NCI-H1417 (cell line): ENCODE data around the gene PDCD2L.
"Not testable (repeated sequence)": the region's sequence is repeated elsewhere in the genome, so short reads cannot be mapped to it uniquely, and the experiment has no call there.

Source experiments
- DNase-seq, 3 experiments: peaks; one replicate each; lab custom pipeline; 2025; lab: John Stamatoyannopoulos, UW

PDCD2L gene

DNA sequence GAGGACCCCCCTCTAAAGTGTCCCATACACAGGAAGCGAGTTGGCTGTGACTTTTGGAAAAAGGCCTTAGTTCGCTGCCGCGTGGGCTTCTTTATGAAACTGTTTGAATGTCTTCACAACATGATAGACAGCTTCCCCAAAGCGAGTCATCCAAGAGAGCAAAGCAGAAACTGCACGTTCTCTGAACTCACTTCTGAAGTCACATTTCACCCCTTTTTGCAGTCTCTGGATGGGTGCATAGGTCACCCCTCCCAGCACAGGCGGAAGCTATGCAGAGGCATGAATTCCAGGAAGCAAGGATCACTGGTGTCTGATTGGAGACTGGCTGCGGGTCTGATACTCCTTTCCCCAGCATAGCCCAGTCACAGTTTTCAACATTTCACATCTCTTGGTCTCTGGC is 28.6 kb upstream of the PDCD2L start:
- no peak for DNase-seq

DNA sequence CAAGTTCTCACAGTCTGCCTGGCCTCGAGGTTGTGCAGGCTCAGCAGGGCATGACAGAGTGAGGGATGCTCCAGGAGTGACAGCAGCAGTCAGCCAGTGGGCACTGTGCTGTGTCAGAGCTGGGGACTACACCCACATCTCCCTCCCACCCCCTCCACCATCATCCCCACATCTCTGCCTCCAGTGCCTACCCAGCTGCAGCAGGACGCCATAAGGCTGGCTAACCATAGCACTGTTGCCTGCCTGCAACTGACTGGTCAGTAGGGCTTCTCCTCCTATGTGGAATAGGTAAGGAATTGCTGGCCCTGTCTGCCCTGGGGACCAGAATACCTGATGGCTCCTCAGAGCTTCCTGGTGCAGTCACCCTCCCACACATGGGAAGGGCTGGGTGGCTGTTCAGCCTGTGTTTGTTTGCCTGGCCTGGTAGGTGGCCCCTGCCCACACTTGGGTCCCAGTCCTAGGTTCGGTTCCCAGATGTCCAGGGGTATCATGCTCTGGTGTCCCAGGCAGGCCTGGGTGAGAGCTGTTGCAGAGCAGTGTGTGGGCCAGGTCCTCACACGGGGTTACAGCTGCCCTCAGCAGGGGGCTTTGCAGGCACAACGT is 23.5 kb upstream of the PDCD2L start:
- no peak for DNase-seq

DNA sequence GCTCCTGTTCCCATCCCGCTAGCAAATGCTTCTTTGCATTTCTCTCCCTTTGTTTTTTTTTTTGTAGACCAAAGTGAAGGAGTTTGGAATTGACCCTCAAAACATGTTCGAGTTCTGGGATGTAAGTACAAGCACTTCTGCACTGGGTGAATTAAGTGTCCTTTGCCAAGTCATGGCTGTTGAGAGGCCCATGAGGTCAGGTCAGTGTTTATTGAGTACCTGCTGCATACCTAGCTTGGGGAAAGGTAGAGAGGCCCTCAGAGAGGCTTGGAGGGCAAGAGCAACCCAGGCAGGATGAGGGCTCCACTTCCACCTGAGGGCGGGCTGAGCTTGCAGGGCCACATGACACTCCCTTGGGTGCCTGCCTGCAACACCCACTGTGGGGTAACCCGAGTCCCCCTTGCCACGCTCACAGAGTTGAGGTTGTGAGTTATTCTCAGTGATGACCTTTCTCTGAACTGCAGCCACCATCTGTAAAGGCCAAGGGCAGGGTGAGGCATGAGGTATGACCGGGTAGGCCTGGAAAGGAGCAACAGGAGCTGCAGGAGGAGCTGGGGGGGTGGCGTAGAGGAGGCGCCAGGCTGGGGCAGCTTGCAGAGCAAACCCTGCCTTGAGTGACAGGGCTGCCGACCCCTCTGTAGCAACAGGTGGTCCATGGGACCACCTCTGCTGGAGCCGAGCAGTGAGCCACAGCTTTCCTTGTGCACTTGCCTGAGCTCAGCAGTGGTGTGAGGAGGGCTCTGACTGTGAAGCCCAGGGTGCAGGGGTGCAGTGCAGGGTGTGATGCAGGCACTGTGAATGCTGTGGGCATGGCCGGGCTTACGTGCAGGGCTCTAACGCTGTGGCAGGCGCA is 22.6 kb upstream of the PDCD2L start:
- DNase-seq = no peak

DNA sequence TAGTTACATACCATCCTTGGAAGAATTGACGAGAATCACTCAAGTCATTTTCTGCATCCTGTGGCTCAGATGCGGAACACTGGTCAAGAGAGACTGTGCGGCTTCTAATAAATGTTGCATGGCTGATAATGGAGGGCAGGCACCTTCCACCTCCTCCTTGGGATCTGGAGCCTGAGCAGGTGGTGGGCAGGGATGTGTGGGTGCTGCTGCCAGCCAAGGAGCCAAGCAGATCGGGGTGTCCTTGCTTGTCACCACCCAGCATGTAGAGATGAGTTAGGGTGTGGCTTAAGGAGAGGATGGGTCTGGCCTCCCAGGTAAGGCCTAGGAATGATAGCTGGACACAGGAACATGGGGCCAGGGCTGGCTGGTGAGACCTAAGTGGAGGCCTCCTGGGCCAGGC is 21.7 kb upstream of the PDCD2L start:
- no peak for DNase-seq

DNA sequence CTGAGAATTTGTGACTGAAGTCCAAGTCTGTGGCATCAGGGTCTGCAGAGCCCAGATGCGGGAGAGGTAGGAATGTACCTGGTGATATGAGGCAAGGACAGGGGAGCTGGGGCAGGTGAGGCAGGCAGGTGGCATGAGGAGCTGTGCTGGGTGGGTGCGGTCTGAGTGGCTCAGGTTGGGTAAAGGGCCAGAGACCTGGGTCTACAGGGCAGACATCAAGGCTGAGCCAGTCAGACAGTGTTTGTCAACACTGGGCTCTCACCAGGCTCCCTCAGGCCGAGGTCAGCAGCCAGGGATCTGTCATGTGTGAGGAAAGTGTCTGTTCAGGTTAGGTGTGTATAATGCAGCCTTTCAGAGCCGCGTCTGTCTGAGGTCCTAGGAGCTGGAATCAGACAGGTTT is 20.6 kb upstream of the PDCD2L start:
- no peak for DNase-seq

DNA sequence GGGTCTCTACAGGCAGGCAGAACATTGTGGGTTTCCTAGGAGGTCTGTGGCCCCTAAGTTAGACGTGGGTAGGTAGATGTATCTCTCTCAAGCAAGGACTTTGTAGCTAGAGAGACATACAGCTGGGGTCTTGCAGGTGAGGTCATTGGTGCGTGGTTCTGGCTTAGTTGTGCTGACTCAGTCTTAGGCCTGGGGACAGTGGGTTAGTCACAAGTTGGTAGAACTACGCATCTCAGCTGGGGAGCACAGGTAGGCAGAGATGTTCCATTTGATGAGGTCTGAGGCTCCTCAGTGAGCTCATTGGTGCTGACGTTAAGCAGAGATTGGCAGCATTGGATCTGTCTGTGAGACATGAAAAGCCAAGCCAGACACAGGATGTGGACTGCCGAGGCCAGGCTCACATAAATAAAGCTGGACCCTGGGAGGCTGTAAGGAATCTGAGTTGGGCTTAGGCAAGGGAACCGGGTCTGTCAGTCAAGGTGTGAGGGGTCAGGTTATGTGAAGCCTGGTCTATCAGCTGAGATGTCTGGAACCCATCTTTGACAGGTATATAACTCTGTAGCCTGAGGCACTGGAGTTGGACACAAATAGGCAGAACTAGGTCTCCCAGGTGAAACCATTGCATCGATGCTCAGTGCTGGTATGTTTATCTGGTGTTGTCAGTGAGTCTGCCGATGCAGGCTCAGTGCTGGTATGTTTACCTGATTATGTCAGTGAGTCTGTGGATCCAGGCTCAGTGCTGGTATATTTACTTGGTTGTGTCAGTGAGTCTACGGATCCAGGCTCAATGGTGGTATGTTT is 17.4 kb upstream of the PDCD2L start:
- DNase-seq = no peak

- DNase-seq = no peak
Observed at GRCh38 chr19:34387446-34387810, 16.8 kb upstream of the PDCD2L start.

GRCh38 chr19:34388745-34389144 is 15.5 kb upstream of the PDCD2L start:
- not testable (repeated sequence) for DNase-seq

- DNase-seq = no peak
Observed at GRCh38 chr19:34391813-34392212, 12.4 kb upstream of the PDCD2L start.

DNA sequence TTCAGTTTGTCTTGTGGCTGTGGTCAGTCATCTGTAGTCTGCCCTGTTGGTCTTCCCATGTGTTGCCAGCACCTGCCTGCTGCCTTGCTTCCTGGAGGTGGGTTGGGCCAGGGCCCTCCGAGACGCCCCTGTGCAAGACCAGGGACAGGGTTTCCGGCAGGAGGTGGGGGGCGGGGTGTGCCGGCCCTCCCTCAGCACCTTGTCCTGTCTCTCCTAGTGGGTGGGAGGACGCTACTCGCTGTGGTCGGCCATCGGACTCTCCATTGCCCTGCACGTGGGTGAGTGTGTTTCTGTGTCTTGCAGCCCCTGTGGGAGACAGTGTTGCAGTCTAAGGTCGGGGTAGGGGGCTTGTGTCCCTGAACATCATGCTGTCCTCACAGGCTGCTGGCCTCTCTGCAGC is 11.2 kb upstream of the PDCD2L start:
- no peak for DNase-seq

GRCh38 chr19:34393629-34394028 is 10.6 kb upstream of the PDCD2L start:
- DNase-seq = no peak

- DNase-seq = no peak
Observed at GRCh38 chr19:34397853-34398252, 6.3 kb upstream of the PDCD2L start.

- DNase-seq = no peak
Observed at GRCh38 chr19:34399886-34400285, 4.3 kb upstream of the PDCD2L start.

DNA sequence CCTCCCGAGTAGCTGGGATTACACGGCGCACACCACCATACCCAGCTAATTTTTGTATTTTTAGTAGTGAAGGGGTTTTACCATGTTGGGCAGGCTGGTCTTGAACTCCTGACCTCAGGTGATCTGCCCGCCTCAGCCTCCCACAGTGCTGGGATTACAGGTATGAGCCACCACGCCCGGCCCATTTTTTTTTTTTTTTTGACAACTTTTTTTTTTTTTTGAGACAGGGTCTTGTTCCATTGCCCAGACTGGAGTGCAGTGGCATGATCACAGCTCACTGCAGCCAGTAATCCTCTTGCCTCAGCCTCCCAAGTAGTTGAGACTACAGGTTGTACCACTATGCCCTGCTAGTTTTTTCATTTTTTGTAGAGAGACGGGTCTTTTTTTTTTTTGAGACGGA is 3.4 kb upstream of the PDCD2L start:
- DNase-seq = not testable (repeated sequence)

DNA sequence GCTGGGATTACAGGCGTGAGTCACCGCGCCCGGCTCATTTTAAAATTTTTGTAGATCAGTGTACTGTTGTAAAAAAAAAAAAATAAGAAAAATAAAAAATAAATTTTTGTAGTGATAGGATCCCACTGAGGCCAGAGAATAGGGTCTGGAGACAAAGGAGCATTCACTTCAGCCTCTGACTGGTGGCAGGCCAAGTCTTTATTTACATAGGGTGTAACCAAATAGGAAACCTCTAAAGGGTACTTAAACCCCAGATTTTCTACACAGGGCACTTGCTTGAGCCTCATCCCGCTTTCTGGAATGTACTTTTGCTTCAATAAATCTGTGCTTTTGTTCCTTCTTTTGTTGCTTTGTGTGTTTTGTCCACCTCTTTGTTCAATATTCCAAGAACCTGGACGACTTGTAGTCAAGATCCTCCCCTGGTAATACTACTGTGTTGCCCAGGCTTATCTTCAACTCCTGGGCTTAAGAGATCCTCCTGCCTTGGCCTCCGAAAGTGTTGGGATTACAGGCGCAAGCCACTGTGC is 2.1 kb upstream of the PDCD2L start:
- DNase-seq = no peak

DNA sequence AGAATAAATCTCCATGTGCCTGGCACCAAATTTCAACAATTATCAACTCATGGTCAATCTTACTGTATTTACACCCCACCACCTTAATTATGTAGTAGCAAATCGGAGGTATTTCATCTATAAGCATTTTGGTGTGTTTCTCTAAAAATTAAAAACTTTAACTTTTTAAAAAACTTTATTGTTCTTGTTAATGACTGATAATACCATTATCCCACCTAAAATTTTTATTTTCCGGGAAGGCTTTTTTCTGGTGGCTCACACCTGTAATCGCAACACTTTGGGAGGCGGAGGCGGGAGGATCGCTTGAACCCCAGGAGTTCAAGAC is 453 bp upstream of the PDCD2L start:
- no peak for DNase-seq

DNA sequence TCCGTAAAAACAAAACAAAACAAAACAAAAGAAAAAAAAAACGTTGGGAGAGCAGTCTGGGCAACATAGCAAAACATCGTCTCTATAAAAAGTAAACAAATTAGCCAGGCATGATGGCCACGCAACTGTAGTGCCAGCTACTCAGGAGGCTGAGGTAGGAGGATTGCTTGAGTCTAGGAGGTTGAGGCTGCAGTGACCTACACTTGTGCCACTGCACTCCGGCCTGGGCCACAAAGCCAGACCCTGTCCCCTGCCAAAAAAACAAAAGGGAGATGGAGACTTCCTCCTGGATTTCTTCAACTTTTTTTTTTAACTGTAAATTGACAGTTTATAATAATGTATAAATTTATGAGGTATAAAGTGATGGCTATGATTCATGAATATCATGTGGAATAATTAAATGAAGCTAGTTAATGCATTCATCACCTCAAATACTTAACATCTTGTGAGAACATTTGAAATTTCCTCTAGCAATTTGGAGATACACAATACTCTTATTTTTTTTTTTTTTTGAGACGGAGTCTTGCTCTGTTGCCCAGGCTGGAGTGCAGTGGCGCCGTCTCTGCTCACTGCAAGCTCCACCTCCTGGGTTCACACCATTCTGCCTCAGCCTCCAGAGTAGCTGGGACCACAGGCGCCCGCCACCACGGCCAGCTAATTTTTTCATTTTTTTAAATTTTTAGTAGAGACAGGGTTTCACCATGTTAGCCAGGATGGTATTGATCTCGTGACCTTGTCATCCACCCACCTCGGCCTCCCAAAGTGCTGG is 1.9 kb downstream of the PDCD2L start:
- DNase-seq = no peak

DNA sequence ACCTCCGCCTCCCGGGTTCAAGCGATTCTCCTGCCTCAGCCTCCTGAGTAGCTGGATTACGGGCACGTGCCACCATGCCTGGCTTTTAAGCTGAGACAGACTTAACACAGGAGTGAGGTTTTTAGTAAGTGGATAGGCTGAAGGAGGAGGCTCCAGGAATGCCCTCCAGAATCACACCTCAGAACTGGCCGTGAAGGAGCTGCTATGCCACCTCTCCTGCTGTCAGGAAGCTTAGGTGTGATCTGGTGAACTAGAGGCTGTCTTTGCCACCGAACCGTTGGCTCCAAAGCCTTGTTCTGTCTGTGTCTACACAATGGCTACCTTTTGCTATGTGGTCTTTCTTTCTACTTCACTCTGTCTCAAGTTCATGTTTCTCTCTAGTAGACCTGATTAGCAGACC is 4.2 kb downstream of the PDCD2L start:
- DNase-seq = no peak

DNA sequence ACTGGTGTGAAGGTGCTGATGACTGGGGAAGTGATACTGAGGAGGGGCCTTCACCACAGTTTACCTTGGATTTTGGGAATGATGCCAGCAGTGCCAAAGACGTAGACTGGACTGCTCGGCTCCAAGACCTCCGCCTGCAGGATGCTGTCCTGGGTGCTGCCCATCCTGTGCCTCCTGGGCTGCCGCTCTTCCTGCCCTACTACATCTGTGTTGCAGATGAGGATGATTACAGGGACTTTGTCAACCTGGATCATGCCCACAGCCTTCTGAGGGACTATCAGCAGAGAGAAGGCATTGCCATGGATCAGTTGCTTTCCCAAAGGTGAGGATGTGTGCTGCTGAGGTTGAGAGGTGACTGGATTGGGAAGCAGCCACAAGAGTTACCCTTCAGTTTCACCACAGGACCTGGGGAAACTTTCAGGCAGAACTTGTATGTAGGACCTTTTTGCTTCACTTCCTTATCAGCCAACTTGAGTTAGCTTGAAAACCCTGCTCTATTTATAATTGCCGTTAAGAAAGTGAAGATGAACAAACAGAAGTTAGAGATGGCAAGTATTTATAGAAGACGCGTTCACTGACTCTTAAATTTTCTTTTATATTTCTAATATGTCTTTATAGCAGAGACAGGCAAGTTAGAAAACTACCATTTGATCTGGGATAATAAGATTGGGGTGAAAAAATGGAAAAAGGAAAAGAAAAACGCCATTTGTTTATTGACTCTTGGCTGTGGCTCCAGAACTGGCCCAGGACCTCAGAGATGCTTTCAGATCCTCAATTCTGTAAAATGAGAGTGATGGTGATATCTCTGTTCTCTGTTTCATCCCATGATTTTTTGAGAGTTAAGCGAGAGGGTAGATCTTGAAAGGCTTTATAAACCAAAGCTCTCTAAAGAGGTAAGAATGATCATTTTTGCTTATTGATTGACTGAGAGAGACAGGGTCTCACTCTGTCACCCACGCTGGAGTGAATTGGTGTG is 5.3 kb downstream of the PDCD2L start:
- no peak for DNase-seq

GRCh38 chr19:34411216-34411615 is 7.0 kb downstream of the PDCD2L start:
- no peak for DNase-seq

GRCh38 chr19:34416021-34416545 is 11.9 kb downstream of the PDCD2L start:
- no peak for DNase-seq
